ENCODE data around the gene BCL6. TPM values are rescaled to one million over a fixed set of nuclear protein-coding genes. Genes with fewer than 3 reads are reported as not detected.

Gene BCL6
- total RNA-seq, 2 experiments from 2014 or later, result 65.6 to 256 TPM

GRCh38 chr3:187746442-187747281 is 1.4 kb upstream of the BCL6 start:
- no TSS peak for BruUV-seq (replicated peaks)
- peak overlapping the region; percentile 86 for H3K4me3 ChIP-seq (ENCODE audit: low read depth, low read length, poor library complexity, severe bottlenecking)
- DNase-seq (ENCODE audit: low spot score), result peak; percentile 68
- intact Hi-C loops (cut with micrococcal nuclease; ENCODE audit: unreplicated experiment), result loop anchor here (1.0 kb wide), 1 partner anchor 223 kb away; no protein-coding TSS in a partner anchor
- no peaks in the 10 kb centered on the region; the same call in 1 of the 2 replicates for H4K20me1 ChIP-seq (ENCODE audit: insufficient read depth, low read length)
- H3K4me2 ChIP-seq (ENCODE audit: low read length), result peak overlapping the region; percentile 93
- no peak for TF ChIP-seq CTCF (conservative IDR thresholded peaks at IDR 0.05; ENCODE audit: low read length)
- TF ChIP-seq EZH2phosphoT487 (IDR thresholded peaks at IDR 0.05; ENCODE audit: borderline replicate concordance, low read depth, low read length), result no peak
- H2AFZ ChIP-seq (ENCODE audit: low read length), result peak overlapping the region; percentile 12; the same call in 1 of the 2 replicates
- H3K9me3 ChIP-seq (ENCODE audit: low read length), result no peaks in the 10 kb centered on the region
- H3K27ac ChIP-seq (ENCODE audit: low read depth, low read length, poor library complexity, severe bottlenecking), result peak overlapping the region; percentile 90
- H3K36me3 ChIP-seq (ENCODE audit: insufficient read depth, low read length), result peaks cover 33% of the 10 kb centered on the region
- ChIA-PET POLR2A (interaction anchor here (0.6 to 13.4 kb wide), 32 partner anchors 14 to 1208 kb away, joined by 3 to 531 read pairs (median 5); no protein-coding TSS in a partner anchor), CTCF (ENCODE audit: unreplicated experiment) (interaction anchor here (1.0 to 3.0 kb wide), 4 partner anchors 153 to 199 kb away, joined by 3 to 18 read pairs (median 6); no protein-coding TSS in a partner anchor)
- no peaks in the 10 kb centered on the region for H3K9me2 ChIP-seq (ENCODE audit: insufficient read depth, low read length)
- peaks cover 57% of the 10 kb centered on the region for H3K79me2 ChIP-seq (ENCODE audit: insufficient read depth, low read depth, low read length)
- H3K4me1 ChIP-seq (ENCODE audit: insufficient read depth, low read length, poor library complexity, severe bottlenecking), result peaks cover 48% of the 10 kb centered on the region

GRCh38 chr3:187746059-187746441 is 782 bp upstream of the BCL6 start:
- no peak for DNase-seq (ENCODE audit: low spot score)
- Histone ChIP-seq H3K9me3 (ENCODE audit: low read length) (no peaks in the 10 kb centered on the region), H3K79me2 (ENCODE audit: insufficient read depth, low read depth, low read length) (peaks cover 63% of the 10 kb centered on the region), H3K4me1 (ENCODE audit: insufficient read depth, low read length, poor library complexity, severe bottlenecking) (peaks cover 42% of the 10 kb centered on the region), H3K4me2 (ENCODE audit: low read length) (peak overlapping the region; percentile 93), H3K9me2 (ENCODE audit: insufficient read depth, low read length) (no peaks in the 10 kb centered on the region), H4K20me1 (ENCODE audit: insufficient read depth, low read length) (no peaks in the 10 kb centered on the region; the same call in 1 of the 2 replicates), H2AFZ (ENCODE audit: low read length) (no peak overlapping the region), H3K4me3 (ENCODE audit: low read depth, low read length, poor library complexity, severe bottlenecking) (peak overlapping the region; percentile 86), H3K36me3 (ENCODE audit: insufficient read depth, low read length) (peaks cover 39% of the 10 kb centered on the region), H3K27ac (ENCODE audit: low read depth, low read length, poor library complexity, severe bottlenecking) (peak overlapping the region; percentile 90)
- intact Hi-C loops (cut with micrococcal nuclease; ENCODE audit: unreplicated experiment), result loop anchor here (1.0 kb wide), 1 partner anchor 223 kb away; no protein-coding TSS in a partner anchor
- POLR2A ChIA-PET, result interaction anchor here (0.6 to 13.4 kb wide), 29 partner anchors 32 to 1209 kb away, joined by 3 to 531 read pairs (median 6); no protein-coding TSS in a partner anchor
- no peak for TF ChIP-seq CTCF (conservative IDR thresholded peaks at IDR 0.05; ENCODE audit: low read length)
- TSS peak; percentile 98 for BruUV-seq (replicated peaks)
- CTCF ChIA-PET (ENCODE audit: unreplicated experiment), result interaction anchor here (1.3 kb wide), 1 partner anchor 204 kb away, joined by 3 read pairs; no protein-coding TSS in a partner anchor

Data from OCI-LY7 (cell line).